NAMALWA (cell line): ENCODE data around the gene MSI2.

Experiments used
- DNase-seq: peaks from one replicate; pipeline ENCODE4 v3.0.0-alpha.2; 2015; ENCODE audit warnings: low spot score

MSI2 gene

GRCh38 chr17:57462007-57462579 is 205.8 kb downstream of the MSI2 start:
- no peak for DNase-seq

- no peak for DNase-seq
Measured at GRCh38 chr17:57463103-57463885, 207.0 kb downstream of the MSI2 start.

GRCh38 chr17:57464191-57464864 is 208.0 kb downstream of the MSI2 start:
- no peak for DNase-seq

- DNase-seq: no peak
Measured at GRCh38 chr17:57465610-57466009, 209.3 kb downstream of the MSI2 start.

GRCh38 chr17:57466017-57466471 is 209.7 kb downstream of the MSI2 start:
- DNase-seq: no peak

GRCh38 chr17:57466521-57466920 is 210.2 kb downstream of the MSI2 start:
- DNase-seq: no peak

GRCh38 chr17:57467226-57467625 is 210.9 kb downstream of the MSI2 start:
- no peak for DNase-seq

- DNase-seq: no peak
Measured at GRCh38 chr17:57467801-57468200, 211.5 kb downstream of the MSI2 start.

GRCh38 chr17:57468932-57469775 is 212.8 kb downstream of the MSI2 start:
- DNase-seq: peak; percentile 79

- DNase-seq: no peak
Measured at GRCh38 chr17:57470906-57471305, 214.6 kb downstream of the MSI2 start.

GRCh38 chr17:57471868-57472368 is 215.6 kb downstream of the MSI2 start:
- no peak for DNase-seq

GRCh38 chr17:57475796-57476195 is 219.5 kb downstream of the MSI2 start:
- no peak for DNase-seq

GRCh38 chr17:57477522-57478362 is 221.4 kb downstream of the MSI2 start:
- DNase-seq: no peak

- DNase-seq: no peak
Measured at GRCh38 chr17:57478478-57479250, 222.3 kb downstream of the MSI2 start.

- DNase-seq: no peak
Measured at GRCh38 chr17:57480438-57481196, 224.3 kb downstream of the MSI2 start.

GRCh38 chr17:57481910-57482391 is 225.6 kb downstream of the MSI2 start:
- no peak for DNase-seq

GRCh38 chr17:57482657-57483056 is 226.3 kb downstream of the MSI2 start:
- DNase-seq: no peak

GRCh38 chr17:57484081-57484666 is 227.9 kb downstream of the MSI2 start:
- DNase-seq: no peak
